Testis (tissue), 3 donors: Measurements from ENCODE around the gene WBP2. TPM values are rescaled to one million over a fixed set of nuclear protein-coding genes. Genes with fewer than 3 reads are reported as not detected.

ENCODE experiments used
- DNase-seq: peaks from one replicate; pipeline ENCODE4 v3.0.0-alpha.2; 2019
- H3K27ac ChIP-seq, 2 donors: fragments of 200-600 bp; sonication (generic); one replicate each; pipeline ENCODE4 v1.5.1; 2019
- H3K27me3 ChIP-seq: fragments of 200-600 bp; sonication (generic); one replicate; pipeline ENCODE4 v1.5.1; 2019
- H3K36me3 ChIP-seq: fragments of 200-600 bp; sonication (generic); one replicate; pipeline ENCODE4 v1.5.1; 2017; ENCODE audit warnings: low read depth; ENCODE audit errors: missing control alignments
- H3K4me1 ChIP-seq: fragments of 200-600 bp; sonication (generic); one replicate; pipeline ENCODE4 v1.5.1; 2019
- H3K4me3 ChIP-seq, 2 donors: fragments of 200-600 bp; sonication (generic); one replicate each; pipeline ENCODE4 v1.5.1; 2017 to 2019
- H3K9me3 ChIP-seq: fragments of 200-600 bp; sonication (generic); one replicate; pipeline ENCODE4 v1.5.1; 2017
- POLR2A ChIP-seq: fragments of 450-650 bp; IDR thresholded peaks from one replicate; pipeline ENCODE4 v1.6.1; 2017; ENCODE audit warnings: antibody characterized with exemption, mild to moderate bottlenecking, moderate library complexity
- WGBS, 2 donors: methylation state at CpG; one replicate each; pipeline ENCODE4 v1.1.5; 2018; 5-methylcytosine and 5-hydroxymethylcytosine counted together
- intact Hi-C: fragments of 100-400 bp; cut with DNase I; formaldehyde crosslinking; loops from one replicate; pipeline ENCODE4 v1.15.1; 2023; ENCODE audit warnings: low total_unique reads
- polyA plus RNA-seq: library from polyadenylated mRNA; stranded (reverse); fragments of 350-450 nt; fragmentation: Illumina TruSeq; extraction: RNeasy Lipid Tissue Mini Kit (QIAGEN cat#74804); gene quantifications from one replicate; pipeline ENCODE4 v1.2.3, GENCODE V29; 2014; ENCODE audit warnings: low read depth, low replicate concordance; ENCODE audit not compliant: insufficient read depth
- total RNA-seq, 2 donors: library from RNA; depleted of rRNA; stranded (reverse); fragments of >200 nt; gene quantifications; one replicate each; pipeline ENCODE4 v1.2.3, GENCODE V29; 2016
- TF ChIP-seq, protein P1 (sequence below), 3 experiments: fragments of 450-650 bp in 2 of 3; fragments of 200-600 bp in 1 of 3; sonication (generic) in 1 of 3; IDR thresholded peaks; one replicate each; pipeline ENCODE4 v1.5.1; 2016 to 2019; ENCODE audit warnings: antibody characterized with exemption in 3 of 3, mild to moderate bottlenecking in 2 of 3, moderate library complexity in 1 of 3

The WBP2 gene
- total and polyA plus RNA-seq, 3 donors from 2014 or later = 96.1 to 217 (median 127) TPM

- DNase-seq = no peak
These were observed 42.3 kb upstream of the WBP2 start for GRCh38 chr17:75897160-75898019.

DNA sequence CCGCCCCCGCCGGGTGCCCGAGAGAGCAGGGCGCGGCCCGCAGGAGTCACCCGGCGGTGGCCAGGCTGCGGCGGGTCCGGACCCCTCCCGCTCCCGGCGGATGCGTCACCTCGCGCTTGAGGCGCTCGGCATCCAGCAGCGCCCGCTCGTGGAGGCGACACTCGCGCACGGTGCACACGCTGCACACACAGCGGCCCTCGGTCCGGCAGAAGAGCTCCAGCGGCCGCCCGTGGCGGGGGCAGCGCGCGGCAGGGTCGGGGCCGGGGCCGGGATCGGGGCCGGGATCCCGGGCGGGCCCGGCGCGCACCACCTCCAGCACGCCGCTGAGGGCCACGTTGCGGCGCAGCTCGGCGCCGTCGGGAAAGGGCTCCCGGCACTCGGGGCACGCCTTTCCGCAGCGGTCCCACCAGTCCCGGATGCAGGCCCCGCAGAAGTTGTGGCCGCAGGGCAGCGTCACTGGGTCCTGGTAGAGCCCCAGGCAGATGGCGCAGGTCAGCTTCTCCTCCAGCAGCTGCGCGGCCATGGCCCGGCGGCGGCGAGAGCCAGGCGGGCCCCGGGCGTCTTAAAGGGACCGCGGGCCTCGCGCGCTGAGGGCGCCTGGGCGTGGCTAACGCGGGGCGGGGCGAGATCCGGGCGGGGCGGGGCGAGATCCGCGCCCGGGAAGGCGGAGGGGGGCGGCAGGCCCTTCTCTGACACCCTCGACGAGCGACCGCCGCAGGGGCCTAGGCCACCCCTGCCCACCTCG lies 41.5 kb upstream of the WBP2 start, which contains the start of gene TRIM65:
TSS of gene TRIM65 (minus strand) at position 537 of the 745 bp plus-strand sequence. CDS start at position 523, 14 bp downstream.
- H3K9me3 ChIP-seq = no peaks in the 10 kb centered on the region
- peak within 1 kb of the TSS; percentile 85 to 89 for H3K27ac ChIP-seq
- H3K4me1 ChIP-seq = peaks cover 30% of the 10 kb centered on the region
- H3K36me3 ChIP-seq = no peaks in the 10 kb centered on the region
- intact Hi-C loops = no loop called here
- no peaks in the 10 kb centered on the region for H3K27me3 ChIP-seq
- H3K4me3 ChIP-seq = peak within 1 kb of the TSS; percentile 67 to 82
- WGBS, 2 donors = 1% methylated on average over 65 of the region's 102 CpGs; no CpG with 5 or more reads in 1 of the 2 donors
- peak; percentile 81 for DNase-seq
- TF ChIP-seq, protein P1, sequence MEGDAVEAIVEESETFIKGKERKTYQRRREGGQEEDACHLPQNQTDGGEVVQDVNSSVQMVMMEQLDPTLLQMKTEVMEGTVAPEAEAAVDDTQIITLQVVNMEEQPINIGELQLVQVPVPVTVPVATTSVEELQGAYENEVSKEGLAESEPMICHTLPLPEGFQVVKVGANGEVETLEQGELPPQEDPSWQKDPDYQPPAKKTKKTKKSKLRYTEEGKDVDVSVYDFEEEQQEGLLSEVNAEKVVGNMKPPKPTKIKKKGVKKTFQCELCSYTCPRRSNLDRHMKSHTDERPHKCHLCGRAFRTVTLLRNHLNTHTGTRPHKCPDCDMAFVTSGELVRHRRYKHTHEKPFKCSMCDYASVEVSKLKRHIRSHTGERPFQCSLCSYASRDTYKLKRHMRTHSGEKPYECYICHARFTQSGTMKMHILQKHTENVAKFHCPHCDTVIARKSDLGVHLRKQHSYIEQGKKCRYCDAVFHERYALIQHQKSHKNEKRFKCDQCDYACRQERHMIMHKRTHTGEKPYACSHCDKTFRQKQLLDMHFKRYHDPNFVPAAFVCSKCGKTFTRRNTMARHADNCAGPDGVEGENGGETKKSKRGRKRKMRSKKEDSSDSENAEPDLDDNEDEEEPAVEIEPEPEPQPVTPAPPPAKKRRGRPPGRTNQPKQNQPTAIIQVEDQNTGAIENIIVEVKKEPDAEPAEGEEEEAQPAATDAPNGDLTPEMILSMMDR (IDR thresholded peaks at IDR 0.05) = peak; percentile 6 to 17 (median 16)
- TF ChIP-seq POLR2A = peak; percentile 2

More at GRCh38 chr17:75897160-75898019, 42.3 kb upstream of the WBP2 start:
- no peaks in the 10 kb centered on the region for H3K9me3 ChIP-seq
- WGBS, 2 donors = 35 to 37% methylated on average over 14 to 37 of the region's 37 CpGs
- H3K27me3 ChIP-seq = no peaks in the 10 kb centered on the region
- peaks cover 23% of the 10 kb centered on the region for H3K4me1 ChIP-seq
- peak overlapping the region; percentile 67 to 82 for H3K4me3 ChIP-seq
- TF ChIP-seq, protein P1 (IDR thresholded peaks at IDR 0.05) = no peak
- TF ChIP-seq POLR2A = peak; percentile 1
- intact Hi-C loops = no loop called here
- H3K36me3 ChIP-seq = no peaks in the 10 kb centered on the region
- peak overlapping the region; percentile 85 to 89 for H3K27ac ChIP-seq

GRCh38 chr17:75895370-75896155 lies 40.4 kb upstream of the WBP2 start:
- Histone ChIP-seq H3K27me3 (no peaks in the 10 kb centered on the region), H3K36me3 (no peaks in the 10 kb centered on the region), H3K4me1 (peaks cover 32% of the 10 kb centered on the region), H3K4me3 (peak overlapping the region; percentile 67 to 82), H3K27ac (peak overlapping the region; percentile 85 to 89), H3K9me3 (no peaks in the 10 kb centered on the region)
- TF ChIP-seq POLR2A = no peak
- TF ChIP-seq, protein P1 (IDR thresholded peaks at IDR 0.05) = no peak
- WGBS, 2 donors = 24 to 30% methylated on average over 25 to 28 of the region's 28 CpGs
- no peak for DNase-seq
- intact Hi-C loops = no loop called here

DNA sequence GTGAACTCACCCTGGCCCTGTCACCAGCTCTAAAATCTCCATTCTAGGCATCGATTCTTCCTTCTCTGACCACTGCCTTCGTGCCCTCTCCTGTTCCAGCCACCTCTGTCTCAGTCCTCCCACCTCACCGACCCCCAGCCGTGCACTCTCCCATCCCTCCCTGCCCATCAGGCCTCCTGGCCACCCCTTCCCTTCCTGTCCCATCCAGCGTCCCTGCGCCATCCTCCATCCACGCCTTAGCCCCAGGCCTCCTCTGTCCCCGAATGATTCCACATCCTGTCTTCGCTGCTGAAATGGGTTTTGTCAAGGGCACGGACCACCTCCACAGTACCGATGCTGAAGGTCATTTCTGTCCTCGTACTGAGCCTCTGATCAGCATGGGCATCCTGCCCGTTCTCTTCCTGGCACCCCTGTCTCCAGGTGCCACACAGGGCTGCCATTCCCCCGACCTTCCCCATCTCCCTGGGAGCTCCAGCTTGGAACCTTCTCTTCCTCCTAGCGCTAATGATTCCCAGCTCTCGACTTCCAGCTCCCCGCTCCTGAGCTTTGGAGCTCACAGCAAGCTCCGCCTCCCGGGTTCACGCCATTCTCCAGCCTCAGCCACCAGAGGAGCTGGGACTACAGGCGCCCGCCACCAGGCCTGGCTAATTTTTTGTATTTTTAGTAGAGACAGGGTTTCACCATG lies 39.1 kb upstream of the WBP2 start:
- Histone ChIP-seq H3K36me3 (no peaks in the 10 kb centered on the region), H3K4me1 (peaks cover 32% of the 10 kb centered on the region), H3K9me3 (no peaks in the 10 kb centered on the region), H3K4me3 (no peak overlapping the region), H3K27me3 (no peaks in the 10 kb centered on the region), H3K27ac (no peak overlapping the region)
- intact Hi-C loops = no loop called here
- DNase-seq = no peak
- no peak for TF ChIP-seq POLR2A
- TF ChIP-seq, protein P1 (IDR thresholded peaks at IDR 0.05) = no peak
- 71 to 74% methylated on average over 22 of the region's 22 CpGs for WGBS, 2 donors
